AG09309 (cell line): ENCODE data around the gene MELK.

ENCODE experiments used
- DNase-seq: peaks from one replicate; pipeline ENCODE4 v3.0.0-alpha.2; 2010; ENCODE audit warnings: low read depth
- H3K4me3 ChIP-seq: 2 replicates; pipeline ENCODE4 v1.5.1; 2011; ENCODE audit warnings: mild to moderate bottlenecking, low read depth, low read length, moderate library complexity; ENCODE audit not compliant: control insufficient read depth
- TF ChIP-seq, protein P1 (sequence below): IDR thresholded peaks from 2 replicates; pipeline ENCODE4 v1.5.1; 2011; ENCODE audit warnings: mild to moderate bottlenecking, low read depth, low read length, inconsistent platforms; ENCODE audit not compliant: insufficient read depth, control insufficient read depth; ENCODE audit errors: missing control alignments

MELK gene

DNA sequence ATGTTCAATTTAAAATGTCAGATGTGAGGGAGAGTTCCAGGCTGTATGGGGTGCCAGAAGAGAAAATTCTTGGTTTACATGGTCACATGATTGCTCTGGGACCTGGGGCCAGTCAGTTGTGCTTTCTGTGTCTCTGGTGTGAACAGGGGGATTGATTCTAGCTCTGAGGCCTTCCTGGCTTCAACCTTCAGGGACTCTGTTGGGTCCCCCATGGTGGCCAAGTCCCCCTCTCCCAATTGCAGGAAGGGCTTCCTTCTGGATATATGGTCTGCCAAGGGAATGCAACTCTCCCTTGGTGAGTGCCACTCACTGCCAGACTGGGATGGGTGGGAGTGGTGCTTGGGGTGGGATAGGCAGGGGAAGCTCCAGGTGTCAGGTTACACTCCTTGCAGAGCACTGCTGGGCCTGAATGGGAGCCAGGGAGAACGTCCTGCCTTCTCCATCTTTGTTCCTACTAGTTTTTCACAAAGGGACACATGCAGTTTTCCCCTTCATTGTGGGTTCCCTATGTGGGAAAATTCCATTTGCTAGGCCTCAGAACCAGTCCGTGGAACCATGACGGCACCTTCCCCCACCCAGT is 153.2 kb downstream of the MELK start:
- no peak overlapping the region for H3K4me3 ChIP-seq
- TF ChIP-seq, protein P1, sequence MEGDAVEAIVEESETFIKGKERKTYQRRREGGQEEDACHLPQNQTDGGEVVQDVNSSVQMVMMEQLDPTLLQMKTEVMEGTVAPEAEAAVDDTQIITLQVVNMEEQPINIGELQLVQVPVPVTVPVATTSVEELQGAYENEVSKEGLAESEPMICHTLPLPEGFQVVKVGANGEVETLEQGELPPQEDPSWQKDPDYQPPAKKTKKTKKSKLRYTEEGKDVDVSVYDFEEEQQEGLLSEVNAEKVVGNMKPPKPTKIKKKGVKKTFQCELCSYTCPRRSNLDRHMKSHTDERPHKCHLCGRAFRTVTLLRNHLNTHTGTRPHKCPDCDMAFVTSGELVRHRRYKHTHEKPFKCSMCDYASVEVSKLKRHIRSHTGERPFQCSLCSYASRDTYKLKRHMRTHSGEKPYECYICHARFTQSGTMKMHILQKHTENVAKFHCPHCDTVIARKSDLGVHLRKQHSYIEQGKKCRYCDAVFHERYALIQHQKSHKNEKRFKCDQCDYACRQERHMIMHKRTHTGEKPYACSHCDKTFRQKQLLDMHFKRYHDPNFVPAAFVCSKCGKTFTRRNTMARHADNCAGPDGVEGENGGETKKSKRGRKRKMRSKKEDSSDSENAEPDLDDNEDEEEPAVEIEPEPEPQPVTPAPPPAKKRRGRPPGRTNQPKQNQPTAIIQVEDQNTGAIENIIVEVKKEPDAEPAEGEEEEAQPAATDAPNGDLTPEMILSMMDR: no peak
- DNase-seq: no peak
